Liver (tissue), 9 donors: ENCODE measurements around the gene TFDP2. TPM values are rescaled to one million over a fixed set of nuclear protein-coding genes. Genes with fewer than 3 reads are reported as not detected.
"Not testable (repeated sequence)": the region's sequence is repeated elsewhere in the genome, so short reads cannot be mapped to it uniquely, and the experiment has no call there.

ENCODE experiments used
- DNase-seq: peaks from one replicate; pipeline ENCODE4 v3.0.0-alpha.2; 2017; ENCODE audit warnings: low spot score
- H3K27ac ChIP-seq, 2 donors: one replicate each; pipeline ENCODE4 v1.7.0; 2013; ENCODE audit warnings: inconsistent platforms in 2 of 2, low read length in 2 of 2, control low read depth in 1 of 2, low read depth in 1 of 2, mild to moderate bottlenecking in 1 of 2
- H3K27me3 ChIP-seq, 4 donors: one replicate each; pipeline versions ENCODE4 v1.6.1 to v1.7.0; 2013; ENCODE audit warnings: low read length in 3 of 4, inconsistent platforms in 1 of 4, mild to moderate bottlenecking in 1 of 4, moderate library complexity in 1 of 4; ENCODE audit not compliant: control insufficient read depth in 4 of 4, insufficient read depth in 4 of 4
- H3K36me3 ChIP-seq, 4 donors: one replicate each; pipeline versions ENCODE4 v1.6.1 to v1.7.0; 2013; ENCODE audit warnings: low read length in 3 of 4, mild to moderate bottlenecking in 3 of 4, low read depth in 1 of 4, moderate library complexity in 1 of 4; ENCODE audit not compliant: control insufficient read depth in 4 of 4, insufficient read depth in 3 of 4
- H3K4me1 ChIP-seq, 4 donors: one replicate each; pipeline versions ENCODE4 v1.6.1 to v1.7.0; 2013; ENCODE audit warnings: low read length in 3 of 4, mild to moderate bottlenecking in 3 of 4, moderate library complexity in 1 of 4; ENCODE audit not compliant: control insufficient read depth in 4 of 4, insufficient read depth in 4 of 4
- H3K4me3 ChIP-seq, 3 donors: one replicate each; pipeline versions ENCODE4 v1.6.1 to v1.7.0; 2013; ENCODE audit warnings: low read length in 3 of 3, control low read depth in 1 of 3, low read depth in 1 of 3, mild to moderate bottlenecking in 1 of 3
- H3K9ac ChIP-seq, 2 donors: one replicate each; pipeline ENCODE4 v1.7.0; 2013; ENCODE audit warnings: low read length in 2 of 2, mild to moderate bottlenecking in 2 of 2, moderate library complexity in 2 of 2, control low read depth in 1 of 2, low read depth in 1 of 2
- H3K9me3 ChIP-seq, 4 donors: one replicate each; pipeline versions ENCODE4 v1.6.1 to v1.7.0; 2013; ENCODE audit warnings: low read length in 3 of 4; ENCODE audit not compliant: control insufficient read depth in 4 of 4
- ATF3 ChIP-seq: IDR thresholded peaks from 2 replicates; pipeline ENCODE4 v1.6.1; 2016; ENCODE audit warnings: antibody characterized with exemption
- CTCF ChIP-seq: fragments of 150-350 bp; IDR thresholded peaks from 2 replicates; pipeline ENCODE4 v1.5.1; 2017; ENCODE audit warnings: improper control_type of control experiment, low read depth, low read length; ENCODE audit not compliant: missing input control
- EGR1 ChIP-seq, 2 donors: IDR thresholded peaks; 2 replicates each; pipeline ENCODE4 v1.6.1; 2016 to 2018; ENCODE audit warnings: antibody characterized with exemption in 2 of 2, low read depth in 2 of 2
- FOXA1 ChIP-seq: IDR thresholded peaks from 2 replicates; pipeline ENCODE4 v1.6.1; 2016; ENCODE audit warnings: antibody characterized with exemption
- FOXA2 ChIP-seq: IDR thresholded peaks from 2 replicates; pipeline ENCODE4 v1.6.1; 2016; ENCODE audit warnings: antibody characterized with exemption
- HNF4A ChIP-seq, 2 donors: conservative IDR thresholded peaks; 2 replicates each; pipeline ENCODE4 v1.6.1; 2016; ENCODE audit warnings: antibody characterized with exemption in 2 of 2, mild to moderate bottlenecking in 2 of 2
- HNF4G ChIP-seq: IDR thresholded peaks from 2 replicates; pipeline ENCODE4 v1.6.1; 2016; ENCODE audit warnings: antibody characterized with exemption
- JUND ChIP-seq, 2 donors: IDR thresholded peaks; 2 replicates each; pipeline ENCODE4 v1.6.1; 2016; ENCODE audit warnings: antibody characterized with exemption in 2 of 2
- NR2F2 ChIP-seq: IDR thresholded peaks from 2 replicates; pipeline ENCODE4 v1.6.1; 2016; ENCODE audit warnings: antibody characterized with exemption
- RAD21 ChIP-seq, 2 donors: IDR thresholded peaks; 2 replicates each; pipeline ENCODE4 v1.6.1; 2016; ENCODE audit warnings: antibody characterized with exemption in 2 of 2, mild to moderate bottlenecking in 2 of 2
- RXRA ChIP-seq, 2 donors: IDR thresholded peaks; 2 replicates each; pipeline ENCODE4 v1.6.1; 2017 to 2018; ENCODE audit warnings: antibody characterized with exemption in 2 of 2, mild to moderate bottlenecking in 1 of 2
- SP1 ChIP-seq: IDR thresholded peaks from 2 replicates; pipeline ENCODE4 v1.6.1; 2018; ENCODE audit warnings: antibody characterized with exemption, mild to moderate bottlenecking
- TAF1 ChIP-seq: conservative IDR thresholded peaks from 2 replicates; pipeline ENCODE4 v1.6.1; 2016; ENCODE audit warnings: antibody characterized with exemption, mild to moderate bottlenecking
- WGBS: extraction: QIAGEN DNeasy Blood & Tissue Kit; methylation state at CpG from one replicate; pipeline ENCODE4 v1.1.7; 2013; 5-methylcytosine and 5-hydroxymethylcytosine counted together
- polyA plus RNA-seq, 2 donors: library from polyadenylated mRNA; stranded (reverse) in 1 of 2; unstranded in 1 of 2; fragments of 200-250 nt in 1 of 2; fragments of >200 nt in 1 of 2; fragmentation: Nextera tagmentation in 1 of 2; extraction: Ambion mirVana in 1 of 2; gene quantifications; one replicate each; pipeline versions ENCODE4 v1.2.1 to v1.2.3, GENCODE V29; 2013 to 2015
- total RNA-seq, 2 donors: library from RNA; depleted of rRNA; stranded (reverse); fragments of >200 nt; gene quantifications; one replicate each; pipeline ENCODE4 v1.2.3, GENCODE V29; 2014
- donor health status: healthy.
- donor health status: healthy.
- donor health status: healthy.
- donor health status: healthy.
- donor health status: healthy.

The TFDP2 gene
- total and polyA plus RNA-seq, 4 donors: 8.0 to 52.0 (median 29.7) TPM

- H3K4me3 ChIP-seq: peak overlapping the region; percentile 84 to 99 (median 91)
Observed at GRCh38 chr3:142149673-142149992, 289 bp upstream of the TFDP2 start.

GRCh38 chr3:142148044-142148791 lies 1.1 kb downstream of the TFDP2 start:
- WGBS: 19% methylated on average over 11 of the region's 11 CpGs
- TF ChIP-seq HNF4G (no peak), ATF3 (no peak), CTCF (no peak), EGR1 (IDR thresholded peaks at IDR 0.05; ENCODE audit: low read depth in 2 of 2) (no peak), FOXA2 (no peak), TAF1 (no peak), JUND (IDR thresholded peaks at IDR 0.05) (no peak)
- peak overlapping the region; percentile 84 to 99 (median 91) for H3K4me3 ChIP-seq

More at GRCh38 chr3:142149673-142149992, 289 bp upstream of the TFDP2 start:
- DNase-seq: no peak
- Histone ChIP-seq H3K9ac (no peak overlapping the region), H3K27me3 (no peaks in the 10 kb centered on the region), H3K4me1 (peaks cover 0 to 15% (median 11%) of the 10 kb centered on the region in 4 donors), H3K27ac (peak overlapping the region; percentile 68 to 81), H3K36me3 (no peaks in the 10 kb centered on the region), H3K9me3 (no peaks in the 10 kb centered on the region)
- WGBS: 32% methylated on average over 14 of the region's 14 CpGs
- TF ChIP-seq RXRA (IDR thresholded peaks at IDR 0.05) (no peak), HNF4G (no peak), EGR1 (IDR thresholded peaks at IDR 0.05; ENCODE audit: low read depth in 2 of 2) (no peak), JUND (IDR thresholded peaks at IDR 0.05) (no peak), TAF1 (no peak), NR2F2 (no peak), HNF4A (conservative IDR thresholded peaks at IDR 0.05) (no peak), FOXA1 (no peak), SP1 (no peak), RAD21 (IDR thresholded peaks at IDR 0.05) (no peak)

GRCh38 chr3:142144587-142144986 lies 4.8 kb downstream of the TFDP2 start:
- not testable (repeated sequence) for H3K27me3 ChIP-seq, H3K9ac ChIP-seq, H3K4me3 ChIP-seq, H3K36me3 ChIP-seq, H3K27ac ChIP-seq, H3K9me3 ChIP-seq, DNase-seq
- WGBS: 95% methylated on average over 5 of the region's 5 CpGs
- H3K4me1 ChIP-seq: peaks cover 0 to 15% (median 9%) of the 10 kb centered on the region in 4 donors

More at GRCh38 chr3:142148044-142148791, 1.1 kb downstream of the TFDP2 start:
- Histone ChIP-seq H3K4me1 (peaks cover 0 to 15% (median 11%) of the 10 kb centered on the region in 4 donors), H3K27me3 (no peaks in the 10 kb centered on the region), H3K27ac (peak overlapping the region; percentile 68 to 81), H3K9me3 (no peaks in the 10 kb centered on the region), H3K36me3 (no peaks in the 10 kb centered on the region), H3K9ac (peak overlapping the region; percentile 82 to 85)
- no peak for DNase-seq

- H3K27me3 ChIP-seq, H3K36me3 ChIP-seq, H3K27ac ChIP-seq, H3K9ac ChIP-seq, H3K9me3 ChIP-seq, H3K4me3 ChIP-seq, H3K4me1 ChIP-seq: not testable (repeated sequence)
- 96% methylated on average over 15 of the region's 15 CpGs for WGBS
- DNase-seq: peak; percentile 48
Observed at GRCh38 chr3:142140608-142141285, 8.6 kb downstream of the TFDP2 start.

- not testable (repeated sequence) for DNase-seq, H3K27ac ChIP-seq, H3K4me3 ChIP-seq, H3K4me1 ChIP-seq, H3K9ac ChIP-seq, H3K27me3 ChIP-seq, H3K9me3 ChIP-seq, H3K36me3 ChIP-seq
- 80% methylated on average over 2 of the region's 2 CpGs for WGBS
Observed at GRCh38 chr3:142137089-142137488, 12.3 kb downstream of the TFDP2 start.
